H1 (cell line): ENCODE measurements around the gene C2orf81. TPM values are rescaled to one million over a fixed set of nuclear protein-coding genes. Genes with fewer than 3 reads are reported as not detected.

Experiments
- CTCF ChIA-PET: fragments of 300-600 bp; sonication (Branson Sonifier 250); formaldehyde crosslinking; loops from one replicate; lab custom pipeline; 2021; ENCODE audit not compliant: partially characterized antibody; lab: Charles Lee
- POLR2A ChIA-PET: fragments of 300-600 bp; sonication (Branson Sonifier 250); formaldehyde crosslinking; loops from one replicate; lab custom pipeline; 2021; ENCODE audit warnings: inconsistent platforms; ENCODE audit not compliant: partially characterized antibody; lab: Charles Lee
- DNase-seq, 2 experiments: peaks; one replicate each; pipeline versions ENCODE4 v3.0.0 to v3.0.0-alpha.2; 2010 to 2022; ENCODE audit warnings: low spot score in 2 of 2, low read depth in 1 of 2, mixed read lengths in 1 of 2
- FAIRE-seq: peaks from 2 replicates; lab custom pipeline; 2011; peaks lifted over from hg19 to GRCh38; lab: Jason Lieb, UNC
- H2AFZ ChIP-seq: 2 replicates; pipeline ENCODE4 v1.8.1; 2012; ENCODE audit warnings: low read length, inconsistent platforms
- H2AK5ac ChIP-seq: 2 replicates; pipeline ENCODE4 v1.6.1; 2013; ENCODE audit warnings: low read depth, low read length
- H2BK120ac ChIP-seq: replicated peaks from 2 replicates; pipeline ENCODE3; 2013; ENCODE audit warnings: low read depth, low read length, inconsistent platforms
- H2BK12ac ChIP-seq: 2 replicates; pipeline ENCODE4 v1.6.1; 2013; ENCODE audit warnings: low read depth, low read length
- H2BK15ac ChIP-seq: 2 replicates; pipeline ENCODE4 v1.6.1; 2013; ENCODE audit warnings: low read length
- H2BK20ac ChIP-seq: 2 replicates; pipeline ENCODE4 v1.6.1; 2013; ENCODE audit warnings: low read length
- H2BK5ac ChIP-seq: 2 replicates; pipeline ENCODE4 v1.6.1; 2013; ENCODE audit warnings: low read depth, low read length
- H3K14ac ChIP-seq: 2 replicates; pipeline ENCODE4 v1.6.1; 2013; ENCODE audit warnings: inconsistent platforms; ENCODE audit not compliant: insufficient read length
- H3K18ac ChIP-seq: 2 replicates; pipeline ENCODE4 v1.6.1; 2013; ENCODE audit warnings: low read length; ENCODE audit errors: extremely low read depth
- H3K23ac ChIP-seq: 2 replicates; pipeline ENCODE4 v1.6.1; 2013; ENCODE audit warnings: inconsistent platforms; ENCODE audit not compliant: insufficient read length
- H3K23me2 ChIP-seq: 2 replicates; pipeline ENCODE4 v1.6.1; 2013; ENCODE audit warnings: low read depth, low read length
- H3K27ac ChIP-seq: 2 replicates; pipeline ENCODE4 v1.6.1; 2011; ENCODE audit warnings: low read depth, low read length, inconsistent platforms
- H3K27me3 ChIP-seq, 4 experiments: replicated peaks in 1 of 4; 1 replicate in 1 of 4; 2 replicates in 3 of 4; pipeline versions ENCODE4 v1.6.1 to v1.8.1; 2011 to 2013; ENCODE audit warnings: low read length in 3 of 4, mild to moderate bottlenecking in 3 of 4, inconsistent platforms in 2 of 4, mixed read lengths in 2 of 4, moderate library complexity in 1 of 4; ENCODE audit not compliant: control insufficient read depth in 3 of 4, insufficient read depth in 3 of 4; ENCODE audit errors: extremely low read depth in 1 of 4
- H3K36me3 ChIP-seq, 4 experiments: 2 replicates each; pipeline versions ENCODE4 v1.6.1 to v1.8.1; 2011 to 2013; ENCODE audit warnings: mild to moderate bottlenecking in 4 of 4, low read length in 3 of 4, moderate library complexity in 2 of 4, control low read depth in 1 of 4, inconsistent platforms in 1 of 4; ENCODE audit not compliant: insufficient read depth in 4 of 4, control insufficient read depth in 2 of 4
- H3K4ac ChIP-seq: replicated peaks from 2 replicates; pipeline ENCODE3; 2013; ENCODE audit warnings: low read length, low read depth, mixed read lengths, inconsistent platforms; ENCODE audit not compliant: insufficient read length
- H3K4me1 ChIP-seq, 4 experiments: replicated peaks in 1 of 4; 1 replicate in 1 of 4; 2 replicates in 3 of 4; pipeline versions ENCODE4 v1.6.1 to v1.8.1; 2011 to 2013; ENCODE audit warnings: low read length in 3 of 4, inconsistent platforms in 2 of 4, mixed read lengths in 1 of 4; ENCODE audit not compliant: insufficient read depth in 4 of 4, control insufficient read depth in 3 of 4
- H3K4me2 ChIP-seq, 2 experiments: 2 replicates each; pipeline versions ENCODE4 v1.6.1 to v1.8.1; 2011 to 2013; ENCODE audit warnings: low read depth in 2 of 2, low read length in 2 of 2, control low read depth in 1 of 2, inconsistent platforms in 1 of 2, mild to moderate bottlenecking in 1 of 2; ENCODE audit not compliant: insufficient read depth in 1 of 2
- H3K4me3 ChIP-seq, 4 experiments: fragments of 200-600, 300-600 bp in 1 of 4; sonication (generic), shearing (Covaris generic), sonication (Bioruptor Twin) in 1 of 4; 2 replicates each; pipeline versions ENCODE4 v1.5.1 to v1.8.1; 2011 to 2016; ENCODE audit warnings: low read length in 4 of 4, low read depth in 3 of 4, control low read depth in 2 of 4, inconsistent platforms in 2 of 4, mild to moderate bottlenecking in 2 of 4, mixed read lengths in 1 of 4, moderate library complexity in 1 of 4; ENCODE audit not compliant: insufficient read depth in 2 of 4; ENCODE audit errors: extremely low read depth in 1 of 4
- H3K56ac ChIP-seq: replicated peaks from 2 replicates; pipeline ENCODE3; 2013; ENCODE audit warnings: low read depth, mild to moderate bottlenecking, mixed read lengths, low read length, inconsistent platforms; ENCODE audit not compliant: insufficient read length
- H3K79me1 ChIP-seq: 2 replicates; pipeline ENCODE4 v1.6.1; 2013; ENCODE audit warnings: low read depth, low read length, control low read depth
- H3K79me2 ChIP-seq, 2 experiments: 2 replicates each; pipeline versions ENCODE4 v1.6.1 to v1.8.1; 2012 to 2013; ENCODE audit warnings: low read length in 2 of 2, mild to moderate bottlenecking in 2 of 2, inconsistent platforms in 1 of 2; ENCODE audit not compliant: insufficient read depth in 2 of 2, control insufficient read depth in 1 of 2
- H3K9ac ChIP-seq, 4 experiments: replicated peaks in 1 of 4; 1 replicate in 1 of 4; 2 replicates in 3 of 4; pipeline versions ENCODE4 v1.6.1 to v1.8.1; 2011 to 2013; ENCODE audit warnings: low read depth in 3 of 4, low read length in 3 of 4, control low read depth in 2 of 4, mild to moderate bottlenecking in 2 of 4, moderate library complexity in 2 of 4, inconsistent platforms in 1 of 4; ENCODE audit errors: extremely low read depth in 1 of 4
- H3K9me3 ChIP-seq, 2 experiments: 2 replicates each; pipeline versions ENCODE4 v1.6.1 to v1.8.1; 2012 to 2013; ENCODE audit warnings: mild to moderate bottlenecking in 2 of 2, moderate library complexity in 2 of 2, control low read depth in 1 of 2, inconsistent platforms in 1 of 2, low read depth in 1 of 2, low read length in 1 of 2, mixed read lengths in 1 of 2; ENCODE audit not compliant: insufficient read depth in 2 of 2
- H4K20me1 ChIP-seq, 2 experiments: replicated peaks in 1 of 2; 2 replicates each; pipeline versions ENCODE3 to v1.8.1; 2011 to 2013; ENCODE audit warnings: inconsistent platforms in 2 of 2, low read length in 2 of 2, mild to moderate bottlenecking in 1 of 2; ENCODE audit not compliant: insufficient read depth in 2 of 2, control insufficient read depth in 1 of 2
- H4K5ac ChIP-seq: 2 replicates; pipeline ENCODE4 v1.6.1; 2013; ENCODE audit warnings: low read length, low read depth, mixed read lengths, inconsistent platforms; ENCODE audit not compliant: insufficient read length
- H4K8ac ChIP-seq: 2 replicates; pipeline ENCODE4 v1.8.0; 2013; ENCODE audit warnings: mild to moderate bottlenecking, moderate library complexity, low read length, inconsistent platforms; ENCODE audit not compliant: insufficient read depth; ENCODE audit errors: extremely low read depth
- H4K91ac ChIP-seq: replicated peaks from 2 replicates; pipeline ENCODE3; 2013; ENCODE audit warnings: low read length, mixed read lengths, inconsistent platforms; ENCODE audit not compliant: insufficient read length
- ASH2L ChIP-seq: fragments of 200-600, 300-600 bp; sonication (generic); IDR thresholded peaks from one replicate; pipeline ENCODE4 v1.7.1; 2017; ENCODE audit warnings: low read length
- POLR2AphosphoS5 ChIP-seq: IDR thresholded peaks from 2 replicates; pipeline ENCODE4 v1.6.1; 2011; ENCODE audit warnings: low read depth, low read length
- TAF1 ChIP-seq: IDR thresholded peaks from 2 replicates; pipeline ENCODE4 v1.6.1; 2011; ENCODE audit warnings: mild to moderate bottlenecking, low read depth, low read length
- WGBS, 2 experiments: shearing (Covaris generic) in 1 of 2; methylation state at CpG; one replicate each; pipeline versions ENCODE4 v1.1.6 to v1.1.7; 2013 to 2015; ENCODE audit warnings: low lambda C conversion rate in 2 of 2, mixed read lengths in 2 of 2, inconsistent platforms in 1 of 2, low coverage in 1 of 2, missing lambda C conversion rate in 1 of 2; ENCODE audit not compliant: insufficient replicate concordance in 2 of 2, insufficient coverage in 1 of 2, insufficient read length in 1 of 2; ENCODE audit errors: extremely low coverage in 1 of 2, missing lambda C conversion rate in 1 of 2; 5-methylcytosine and 5-hydroxymethylcytosine counted together
- polyA plus RNA-seq, 7 experiments: library from polyadenylated mRNA; depleted of rRNA in 3 of 7; stranded (reverse) in 5 of 7; unstranded in 2 of 7; fragments of >200 nt in 5 of 7; fragments of 200-250 nt in 2 of 7; gene quantifications; 1 replicate in 5 of 7; 2 replicates in 1 of 7; 4 replicates in 1 of 7; pipeline versions ENCODE4 v1.2.1 to v1.2.3, GENCODE V29; 2011 to 2013; ENCODE audit warnings: missing spikeins in 2 of 7, mixed read lengths in 2 of 7
- total RNA-seq: library from RNA; stranded (reverse); fragmentation: NEBNext Ultra II Directional; extraction: Animal tissue kit (Norgen Biotek cat#: 25700); gene quantifications from 2 replicates; pipeline ENCODE4 v1.2.1, GENCODE V29; 2021

The C2orf81 gene
- total and polyA plus RNA-seq, 2 of the 8 experiments (the other 6 are each of a cell fraction or from before 2014, with no cell fraction given): 1.6 to 3.3 TPM

DNA sequence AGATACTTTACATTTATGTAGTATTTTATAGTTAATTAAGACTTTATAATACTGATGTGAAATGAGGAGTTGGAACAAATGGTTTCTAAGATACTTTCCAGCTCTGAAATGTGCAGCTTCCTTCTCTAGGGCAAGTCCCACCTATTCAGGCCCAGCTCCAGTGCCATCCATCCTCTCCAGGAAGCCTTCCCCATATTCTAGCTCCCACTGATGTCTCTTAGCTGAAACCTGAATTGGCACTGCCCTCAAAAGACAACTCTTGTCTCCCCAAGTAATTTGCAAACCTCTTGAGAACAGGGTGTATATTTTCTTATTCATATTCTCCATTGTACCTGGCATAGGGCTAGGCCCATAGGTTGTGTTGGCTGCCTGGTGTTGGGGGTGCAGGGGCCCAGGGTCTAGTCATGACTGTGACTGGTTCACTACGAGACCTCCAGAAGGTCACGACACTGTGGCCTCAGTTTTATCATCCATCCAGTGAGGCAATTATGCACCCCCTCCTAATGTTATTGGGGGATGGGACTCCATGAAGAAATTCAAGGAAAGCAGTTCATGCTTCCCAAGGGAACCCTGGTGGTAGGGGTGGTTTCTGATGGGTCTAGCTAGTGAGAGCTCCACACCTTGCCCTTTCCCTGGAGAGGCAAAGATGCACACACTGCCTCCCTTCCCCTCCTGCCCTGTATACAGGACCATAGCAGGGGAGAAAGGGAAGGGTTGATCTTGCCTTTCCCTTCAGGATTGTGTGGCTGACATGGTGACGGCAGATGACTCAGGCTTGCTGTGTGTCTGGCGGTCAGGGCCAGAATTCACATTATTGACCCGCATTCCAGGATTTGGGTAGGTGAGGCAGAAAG is 2.9 kb upstream of the C2orf81 start:
- no peak overlapping the region for H3K18ac ChIP-seq
- H2BK120ac ChIP-seq: no peak overlapping the region
- no peak overlapping the region for H3K9ac ChIP-seq
- H3K4me3 ChIP-seq: no peak overlapping the region
- H3K79me1 ChIP-seq: 0 out of 2 replicates have a peak, but pooled peaks cover 1% of the 10 kb centered on the region
- POLR2A ChIA-PET: interaction anchor here (0.9 to 3.9 kb wide), 14 partner anchors 8 to 59 kb away, joined by 3 to 27 read pairs (median 5); partner anchors contain the start of genes CCDC142, INO80B, MRPL53 and TTC31
- peaks cover 1 to 18% of the 10 kb centered on the region in 2 experiments for H4K20me1 ChIP-seq
- no peak overlapping the region for H2BK12ac ChIP-seq
- H3K23ac ChIP-seq: no peak overlapping the region
- no peak overlapping the region for H3K56ac ChIP-seq
- H2AFZ ChIP-seq: no peak overlapping the region
- 89% methylated on average over 5 of the region's 5 CpGs; no CpG with 5 or more reads in 1 of the 2 experiments for WGBS, 2 experiments
- peaks cover 0 to 5% (median 3%) of the 10 kb centered on the region in 4 experiments; a peak in 3 of 7 replicates for H3K4me1 ChIP-seq
- H3K4me2 ChIP-seq: no peak overlapping the region
- no peak overlapping the region for H3K14ac ChIP-seq
- no peak overlapping the region for H2BK5ac ChIP-seq
- no peaks in the 10 kb centered on the region for H3K9me3 ChIP-seq
- no peak overlapping the region for H4K91ac ChIP-seq
- H3K23me2 ChIP-seq: peaks cover 10% of the 10 kb centered on the region
- no peak overlapping the region for H4K5ac ChIP-seq
- H3K36me3 ChIP-seq: peaks cover 6 to 49% (median 33%) of the 10 kb centered on the region in 4 experiments; a peak in 6 of 8 replicates
- no peak overlapping the region for H3K4ac ChIP-seq
- H2BK15ac ChIP-seq: no peak overlapping the region
- H2BK20ac ChIP-seq: no peak overlapping the region
- DNase-seq (no peak), FAIRE-seq (no peak)
- H2AK5ac ChIP-seq: no peak overlapping the region
- no peak overlapping the region for H3K27ac ChIP-seq
- H3K27me3 ChIP-seq: 0 out of 7 replicates have a peak, but pooled peaks cover 0 to 2% (median 0%) of the 10 kb centered on the region in 4 experiments
- CTCF ChIA-PET: interaction anchor here (0.9 kb wide), 1 partner anchor 28 kb away, joined by 4 read pairs; no protein-coding TSS in a partner anchor
- H3K79me2 ChIP-seq: no peaks in the 10 kb centered on the region
- H4K8ac ChIP-seq: no peak overlapping the region
- peak; percentile 17; the same call in 1 of the 2 replicates for TF ChIP-seq POLR2AphosphoS5
- TF ChIP-seq TAF1: no peak
- no peak for TF ChIP-seq ASH2L
